Measurements from ENCODE around the gene CYGB. TPM values are rescaled to one million over a fixed set of nuclear protein-coding genes. Genes with fewer than 3 reads are reported as not detected.

CYGB gene
- total and polyA plus RNA-seq, 10 of the 15 experiments (the other 5 are each of a cell fraction or from before 2014, with no cell fraction given): 0.34 TPM; not detected in 9

- POLR2A ChIA-PET: no interaction called here
- no peak for ATAC-seq
Measured at GRCh38 chr17:76530811-76531485, 6.6 kb downstream of the CYGB start.

GRCh38 chr17:76530095-76530723 lies 7.3 kb downstream of the CYGB start:
- no peak overlapping the region for H3K9ac ChIP-seq (ENCODE audit: control insufficient read depth, insufficient read depth, low read length)
- SMC1A ChIA-PET (ENCODE audit: uncharacterized antibody, unreplicated experiment): no interaction called here
- CTCF ChIA-PET: interaction anchor here (0.8 to 4.0 kb wide), 2 partner anchors 16 to 33 kb away, joined by 3 to 35 read pairs; no protein-coding TSS in a partner anchor
- FAIRE-seq (no peak), DNase-seq (ENCODE audit: low read depth, low spot score) (no peak), ATAC-seq (no peak)
- H3K79me2 ChIP-seq (ENCODE audit: control insufficient read depth, insufficient read depth, low read length): no peaks in the 10 kb centered on the region
- no peaks in the 10 kb centered on the region for H3K9me3 ChIP-seq (replicated peaks; ENCODE audit: control insufficient read depth, insufficient read depth, low read length)
- H3K4me1 ChIP-seq (ENCODE audit: control insufficient read depth, insufficient read depth, low read length): peaks cover 12% of the 10 kb centered on the region
- H3K27me3 ChIP-seq (replicated peaks in 1 of 2; ENCODE audit: control insufficient read depth in 2 of 2, insufficient read depth in 2 of 2, low read length in 1 of 2): no peaks in the 10 kb centered on the region
- POLR2A ChIA-PET: no interaction called here
- H3K27ac ChIP-seq (ENCODE audit: control insufficient read depth, insufficient read depth): no peak overlapping the region
- H3K4me2 ChIP-seq (ENCODE audit: control insufficient read depth, insufficient read depth): no peak overlapping the region
- BruUV-seq (replicated peaks): no TSS peak
- H3K4me3 ChIP-seq: no peak overlapping the region
- no peak overlapping the region for H2AFZ ChIP-seq (ENCODE audit: control insufficient read depth, low read depth, low read length)
- in situ Hi-C loops (cut with MboI) (no loop called here), intact Hi-C loops (cut with micrococcal nuclease; ENCODE audit: unreplicated experiment) (no loop called here)
- WGBS (ENCODE audit: insufficient coverage, insufficient replicate concordance, low lambda C conversion rate, missing lambda C conversion rate): 84% methylated on average over 23 of the region's 23 CpGs
- RAD21 ChIA-PET (ENCODE audit: unreplicated experiment): no interaction called here
- no peaks in the 10 kb centered on the region for H4K20me1 ChIP-seq (ENCODE audit: control insufficient read depth, insufficient read depth)
- H3K36me3 ChIP-seq (ENCODE audit: control insufficient read depth in 2 of 2, insufficient read depth in 2 of 2, low read length in 1 of 2): no peaks in the 10 kb centered on the region
- no peak for TF ChIP-seq PAX8 (IDR thresholded peaks at IDR 0.05)
- TF ChIP-seq RFX5 (IDR thresholded peaks at IDR 0.05; ENCODE audit: low read depth, low read length): no peak
- TF ChIP-seq REST (IDR thresholded peaks at IDR 0.05; ENCODE audit: low read depth, low read length): no peak
- TF ChIP-seq MTA2 (IDR thresholded peaks at IDR 0.05; ENCODE audit: low read depth): no peak
- TF ChIP-seq RUNX3 (IDR thresholded peaks at IDR 0.05; ENCODE audit: low read length): no peak
- TF ChIP-seq RB1 (IDR thresholded peaks at IDR 0.05; ENCODE audit: borderline replicate concordance): no peak
- TF ChIP-seq NBN (IDR thresholded peaks at IDR 0.05): no peak
- TF ChIP-seq ZNF592 (IDR thresholded peaks at IDR 0.05): no peak

More at GRCh38 chr17:76530811-76531485, 6.6 kb downstream of the CYGB start:
- no peaks in the 10 kb centered on the region for H3K9me3 ChIP-seq (replicated peaks; ENCODE audit: control insufficient read depth, insufficient read depth, low read length)
- BruUV-seq (replicated peaks): no TSS peak
- no peak overlapping the region for H3K4me3 ChIP-seq
- H3K36me3 ChIP-seq (ENCODE audit: control insufficient read depth in 2 of 2, insufficient read depth in 2 of 2, low read length in 1 of 2): no peaks in the 10 kb centered on the region
- DNase-seq (ENCODE audit: low read depth, low spot score): no peak
- H3K9ac ChIP-seq (ENCODE audit: control insufficient read depth, insufficient read depth, low read length): no peak overlapping the region
- intact Hi-C loops (cut with micrococcal nuclease; ENCODE audit: unreplicated experiment) (no loop called here), in situ Hi-C loops (cut with MboI) (no loop called here)
- no peaks in the 10 kb centered on the region for H4K20me1 ChIP-seq (ENCODE audit: control insufficient read depth, insufficient read depth)
- peaks cover 0 to under 1% of the 10 kb centered on the region in 2 experiments; a peak in 3 of 4 replicates for H3K27me3 ChIP-seq (replicated peaks in 1 of 2; ENCODE audit: control insufficient read depth in 2 of 2, insufficient read depth in 2 of 2, low read length in 1 of 2)
- RAD21 ChIA-PET (ENCODE audit: unreplicated experiment): no interaction called here
- H3K79me2 ChIP-seq (ENCODE audit: control insufficient read depth, insufficient read depth, low read length): no peaks in the 10 kb centered on the region
- WGBS (ENCODE audit: insufficient coverage, insufficient replicate concordance, low lambda C conversion rate, missing lambda C conversion rate): 54% methylated on average over 32 of the region's 32 CpGs
- SMC1A ChIA-PET (ENCODE audit: uncharacterized antibody, unreplicated experiment): no interaction called here
- peaks cover 12% of the 10 kb centered on the region for H3K4me1 ChIP-seq (ENCODE audit: control insufficient read depth, insufficient read depth, low read length)
- H2AFZ ChIP-seq (ENCODE audit: control insufficient read depth, low read depth, low read length): no peak overlapping the region
- H3K4me2 ChIP-seq (ENCODE audit: control insufficient read depth, insufficient read depth): no peak overlapping the region
- CTCF ChIA-PET: interaction anchor here (4.0 kb wide), 1 partner anchor 15 kb away, joined by 35 read pairs; no protein-coding TSS in a partner anchor
- no peak for FAIRE-seq
- no peak for TF ChIP-seq MTA3 (IDR thresholded peaks at IDR 0.05; ENCODE audit: borderline replicate concordance, low read length)
- TF ChIP-seq BRCA1 (IDR thresholded peaks at IDR 0.05; ENCODE audit: low read depth, low read length): no peak
- no peak for TF ChIP-seq NFYA (IDR thresholded peaks at IDR 0.05; ENCODE audit: borderline replicate concordance, low read depth, low read length)
- no peak overlapping the region for H3K27ac ChIP-seq (ENCODE audit: control insufficient read depth, insufficient read depth)
